DOHH2 (cell line): ENCODE results near the gene UBE4A.

ENCODE experiments used
- H3F3A ChIP-seq: fragments of 200-600 bp; sonication (generic), shearing (Covaris generic); 2 replicates; pipeline ENCODE4 v1.6.0; 2016; ENCODE audit warnings: antibody characterized with exemption, mild to moderate bottlenecking; ENCODE audit not compliant: control insufficient read depth, insufficient read depth
- H3K27ac ChIP-seq: fragments of 200-600 bp; sonication (generic); 2 replicates; pipeline ENCODE4 v1.5.1; 2014; ENCODE audit warnings: low read depth, mild to moderate bottlenecking, low read length, moderate library complexity
- H3K27me3 ChIP-seq: fragments of 200-600 bp; sonication (generic); 2 replicates; pipeline ENCODE4 v1.6.1; 2014; ENCODE audit warnings: mild to moderate bottlenecking, low read length, mixed read lengths; ENCODE audit not compliant: control insufficient read depth
- H3K36me3 ChIP-seq: fragments of 200-600 bp; sonication (generic); 2 replicates; pipeline ENCODE4 v1.6.1; 2014; ENCODE audit warnings: mild to moderate bottlenecking, low read length, moderate library complexity, mixed read lengths; ENCODE audit not compliant: control insufficient read depth
- H3K4me1 ChIP-seq: fragments of 200-600 bp; sonication (generic); 2 replicates; pipeline ENCODE4 v1.6.1; 2014; ENCODE audit warnings: mild to moderate bottlenecking, low read length, mixed read lengths; ENCODE audit not compliant: control insufficient read depth
- H3K4me2 ChIP-seq: fragments of 200-600 bp; sonication (generic); 2 replicates; pipeline ENCODE4 v1.6.0; 2014; ENCODE audit warnings: mild to moderate bottlenecking, low read length, moderate library complexity
- H3K4me3 ChIP-seq: fragments of 200-600 bp; sonication (generic); 2 replicates; pipeline ENCODE4 v1.5.1; 2014; ENCODE audit warnings: mild to moderate bottlenecking, low read length, mixed read lengths
- H3K79me2 ChIP-seq: fragments of 200-600 bp; sonication (generic); 2 replicates; pipeline ENCODE4 v1.6.1; 2014; ENCODE audit warnings: mild to moderate bottlenecking, low read length, mixed read lengths; ENCODE audit not compliant: control insufficient read depth
- H3K9me2 ChIP-seq: fragments of 200-600 bp; sonication (generic); replicated peaks from 2 replicates; pipeline ENCODE4 v1.6.1; 2014; ENCODE audit warnings: mild to moderate bottlenecking, low read length, mixed read lengths; ENCODE audit not compliant: control insufficient read depth
- H3K9me3 ChIP-seq: fragments of 200-600 bp; sonication (generic); 2 replicates; pipeline ENCODE4 v1.6.1; 2014; ENCODE audit warnings: antibody characterized with exemption, low read length, mixed read lengths; ENCODE audit not compliant: control insufficient read depth, insufficient read depth
- H4K20me1 ChIP-seq: fragments of 200-600 bp; sonication (generic); 2 replicates; pipeline ENCODE4 v1.6.0; 2014; ENCODE audit warnings: low read depth, mild to moderate bottlenecking, antibody characterized with exemption, low read length, moderate library complexity; ENCODE audit not compliant: control insufficient read depth, insufficient read depth
- EZH2phosphoT487 ChIP-seq: fragments of 200-600 bp; sonication (generic); IDR thresholded peaks from 2 replicates; pipeline ENCODE4 v1.6.1; 2017; ENCODE audit warnings: borderline replicate concordance, mild to moderate bottlenecking, antibody characterized with exemption, low read length, moderate library complexity, mixed read lengths
- TF ChIP-seq, protein P1 (sequence below): fragments of 200-600 bp; sonication (generic); IDR thresholded peaks from one replicate; pipeline ENCODE4 v1.5.1; 2014; ENCODE audit warnings: antibody characterized with exemption, mild to moderate bottlenecking, low read depth, low read length; ENCODE audit not compliant: poor library complexity, severe bottlenecking

The UBE4A gene

GRCh38 chr11:118373871-118374270, 14.5 kb downstream of the UBE4A start:
- Histone ChIP-seq H3F3A (no peaks in the 10 kb centered on the region), H3K9me2 (no peaks in the 10 kb centered on the region), H3K27ac (no peak overlapping the region), H4K20me1 (no peaks in the 10 kb centered on the region), H3K4me2 (no peak overlapping the region), H3K4me1 (no peaks in the 10 kb centered on the region), H3K9me3 (no peaks in the 10 kb centered on the region), H3K36me3 (peaks cover 82% of the 10 kb centered on the region), H3K4me3 (no peak overlapping the region), H3K27me3 (no peaks in the 10 kb centered on the region), H3K79me2 (no peaks in the 10 kb centered on the region)
- TF ChIP-seq EZH2phosphoT487 = no peak
- TF ChIP-seq, protein P1, sequence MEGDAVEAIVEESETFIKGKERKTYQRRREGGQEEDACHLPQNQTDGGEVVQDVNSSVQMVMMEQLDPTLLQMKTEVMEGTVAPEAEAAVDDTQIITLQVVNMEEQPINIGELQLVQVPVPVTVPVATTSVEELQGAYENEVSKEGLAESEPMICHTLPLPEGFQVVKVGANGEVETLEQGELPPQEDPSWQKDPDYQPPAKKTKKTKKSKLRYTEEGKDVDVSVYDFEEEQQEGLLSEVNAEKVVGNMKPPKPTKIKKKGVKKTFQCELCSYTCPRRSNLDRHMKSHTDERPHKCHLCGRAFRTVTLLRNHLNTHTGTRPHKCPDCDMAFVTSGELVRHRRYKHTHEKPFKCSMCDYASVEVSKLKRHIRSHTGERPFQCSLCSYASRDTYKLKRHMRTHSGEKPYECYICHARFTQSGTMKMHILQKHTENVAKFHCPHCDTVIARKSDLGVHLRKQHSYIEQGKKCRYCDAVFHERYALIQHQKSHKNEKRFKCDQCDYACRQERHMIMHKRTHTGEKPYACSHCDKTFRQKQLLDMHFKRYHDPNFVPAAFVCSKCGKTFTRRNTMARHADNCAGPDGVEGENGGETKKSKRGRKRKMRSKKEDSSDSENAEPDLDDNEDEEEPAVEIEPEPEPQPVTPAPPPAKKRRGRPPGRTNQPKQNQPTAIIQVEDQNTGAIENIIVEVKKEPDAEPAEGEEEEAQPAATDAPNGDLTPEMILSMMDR = no peak

DNA sequence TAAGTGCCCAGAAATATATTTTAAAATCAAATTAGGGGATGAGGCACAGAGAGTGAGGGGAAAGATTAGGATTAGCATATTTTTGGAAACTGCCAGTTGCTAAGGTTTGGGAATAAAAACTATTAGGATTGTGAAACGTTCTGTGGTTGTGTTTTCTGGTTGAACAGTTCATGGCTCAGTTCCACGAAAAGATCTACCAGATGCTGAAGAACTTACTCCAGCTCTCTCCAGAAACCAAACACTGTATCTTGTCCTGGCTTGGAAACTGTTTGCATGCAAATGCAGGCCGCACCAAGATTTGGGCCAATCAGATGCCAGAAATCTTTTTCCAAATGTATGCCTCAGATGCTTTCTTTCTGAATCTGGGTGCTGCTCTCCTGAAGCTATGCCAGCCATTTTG, 15.3 kb downstream of the UBE4A start:
- no peak for TF ChIP-seq EZH2phosphoT487
- TF ChIP-seq, protein P1 = no peak
- H3K4me1 ChIP-seq = no peaks in the 10 kb centered on the region
- H3K79me2 ChIP-seq = no peaks in the 10 kb centered on the region
- H3K9me3 ChIP-seq = no peaks in the 10 kb centered on the region
- no peaks in the 10 kb centered on the region for H3K9me2 ChIP-seq
- no peaks in the 10 kb centered on the region for H3F3A ChIP-seq
- H3K4me3 ChIP-seq = no peak overlapping the region
- no peak overlapping the region for H3K4me2 ChIP-seq
- H4K20me1 ChIP-seq = no peaks in the 10 kb centered on the region
- no peak overlapping the region for H3K27ac ChIP-seq
- H3K27me3 ChIP-seq = no peaks in the 10 kb centered on the region
- H3K36me3 ChIP-seq = peaks cover 83% of the 10 kb centered on the region

GRCh38 chr11:118375978-118376377, 16.6 kb downstream of the UBE4A start:
- H3K27ac ChIP-seq = no peak overlapping the region
- H3K27me3 ChIP-seq = no peaks in the 10 kb centered on the region
- H3K79me2 ChIP-seq = no peaks in the 10 kb centered on the region
- no peaks in the 10 kb centered on the region for H4K20me1 ChIP-seq
- no peaks in the 10 kb centered on the region for H3K9me2 ChIP-seq
- H3K4me1 ChIP-seq = no peaks in the 10 kb centered on the region
- TF ChIP-seq, protein P1 = no peak
- TF ChIP-seq EZH2phosphoT487 = no peak
- H3K4me2 ChIP-seq = no peak overlapping the region
- no peaks in the 10 kb centered on the region for H3F3A ChIP-seq
- H3K9me3 ChIP-seq = no peaks in the 10 kb centered on the region
- peaks cover 80% of the 10 kb centered on the region for H3K36me3 ChIP-seq
- no peak overlapping the region for H3K4me3 ChIP-seq

GRCh38 chr11:118379497-118379896, 20.1 kb downstream of the UBE4A start:
- TF ChIP-seq, protein P1 = no peak
- no peak for TF ChIP-seq EZH2phosphoT487
- Histone ChIP-seq H3K4me1 (no peaks in the 10 kb centered on the region), H3K9me3 (no peaks in the 10 kb centered on the region), H3K4me3 (no peak overlapping the region), H3K4me2 (no peak overlapping the region), H4K20me1 (no peaks in the 10 kb centered on the region), H3K9me2 (no peaks in the 10 kb centered on the region), H3K79me2 (no peaks in the 10 kb centered on the region), H3K36me3 (peaks cover 80% of the 10 kb centered on the region), H3K27ac (no peak overlapping the region), H3K27me3 (no peaks in the 10 kb centered on the region), H3F3A (no peaks in the 10 kb centered on the region)
